KMS-11 (cell line): ENCODE data around the gene C4orf17.

ENCODE experiments used
- H2AFZ ChIP-seq: fragments of 200-600 bp; sonication (generic); 2 replicates; pipeline ENCODE4 v1.6.1; 2016; ENCODE audit warnings: antibody characterized with exemption, mixed run types, low read depth
- H3K27ac ChIP-seq: fragments of 200-600 bp; sonication (generic); 2 replicates; pipeline ENCODE4 v1.6.1; 2016; ENCODE audit warnings: mild to moderate bottlenecking, mixed run types
- H3K27me3 ChIP-seq: fragments of 200-600 bp; sonication (generic); 2 replicates; pipeline ENCODE4 v1.6.1; 2017; ENCODE audit warnings: mild to moderate bottlenecking, low read depth, mixed run types, moderate library complexity; ENCODE audit not compliant: insufficient read depth
- H3K36me3 ChIP-seq: fragments of 200-600 bp; sonication (generic); 2 replicates; pipeline ENCODE4 v1.6.1; 2017; ENCODE audit warnings: mild to moderate bottlenecking, mixed run types; ENCODE audit not compliant: insufficient read depth
- H3K4me1 ChIP-seq: fragments of 200-600 bp; sonication (generic); 2 replicates; pipeline ENCODE4 v1.6.1; 2016; ENCODE audit warnings: mild to moderate bottlenecking, low read depth, mixed run types; ENCODE audit not compliant: poor library complexity, severe bottlenecking
- H3K4me2 ChIP-seq: fragments of 200-600 bp; sonication (generic); 2 replicates; pipeline ENCODE4 v1.7.0; 2016; ENCODE audit warnings: mild to moderate bottlenecking, mixed run types
- H3K4me3 ChIP-seq: fragments of 200-600 bp; sonication (generic); IDR thresholded peaks from 2 replicates; pipeline ENCODE4 v1.6.1; 2017; ENCODE audit warnings: low read depth, low read length, mixed read lengths; ENCODE audit not compliant: insufficient read depth
- H3K79me2 ChIP-seq: fragments of 200-600 bp; sonication (generic); 2 replicates; pipeline ENCODE4 v1.6.1; 2016; ENCODE audit warnings: low read depth, mixed run types; ENCODE audit not compliant: insufficient read depth
- H3K9ac ChIP-seq: fragments of 200-600 bp; sonication (generic); 2 replicates; pipeline ENCODE4 v1.6.1; 2016; ENCODE audit warnings: mild to moderate bottlenecking, mixed run types
- H4K20me1 ChIP-seq: fragments of 200-600 bp; sonication (generic); 2 replicates; pipeline ENCODE4 v1.6.1; 2016; ENCODE audit warnings: mild to moderate bottlenecking, mixed run types; ENCODE audit not compliant: insufficient read depth
- TF ChIP-seq, protein P1 (sequence below): fragments of 200-600 bp; sonication (generic); conservative IDR thresholded peaks from 2 replicates; pipeline ENCODE4 v1.6.1; 2017; ENCODE audit warnings: low read depth, mild to moderate bottlenecking, antibody characterized with exemption, low read length, moderate library complexity, mixed read lengths

Gene C4orf17

DNA sequence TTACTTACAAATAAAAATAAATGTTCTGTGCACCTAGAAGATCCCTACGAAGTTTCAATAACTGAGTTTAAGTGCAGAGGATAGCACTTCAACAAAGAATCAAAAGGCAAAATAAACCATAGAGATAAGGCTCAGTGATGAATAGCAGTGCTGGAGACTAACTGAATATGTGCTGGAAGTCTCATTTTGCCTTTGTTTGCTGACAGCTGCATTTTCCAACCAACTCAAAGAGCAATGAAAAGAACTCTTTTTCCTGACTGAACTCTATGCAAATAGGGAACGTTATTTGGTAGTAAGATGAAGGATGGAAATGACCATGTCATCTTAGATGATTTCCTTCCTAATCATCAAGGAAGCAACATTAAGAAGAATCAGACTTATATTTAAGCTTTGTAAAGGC, 42.9 kb upstream of the C4orf17 start:
- no peaks in the 10 kb centered on the region for H4K20me1 ChIP-seq
- TF ChIP-seq, protein P1, sequence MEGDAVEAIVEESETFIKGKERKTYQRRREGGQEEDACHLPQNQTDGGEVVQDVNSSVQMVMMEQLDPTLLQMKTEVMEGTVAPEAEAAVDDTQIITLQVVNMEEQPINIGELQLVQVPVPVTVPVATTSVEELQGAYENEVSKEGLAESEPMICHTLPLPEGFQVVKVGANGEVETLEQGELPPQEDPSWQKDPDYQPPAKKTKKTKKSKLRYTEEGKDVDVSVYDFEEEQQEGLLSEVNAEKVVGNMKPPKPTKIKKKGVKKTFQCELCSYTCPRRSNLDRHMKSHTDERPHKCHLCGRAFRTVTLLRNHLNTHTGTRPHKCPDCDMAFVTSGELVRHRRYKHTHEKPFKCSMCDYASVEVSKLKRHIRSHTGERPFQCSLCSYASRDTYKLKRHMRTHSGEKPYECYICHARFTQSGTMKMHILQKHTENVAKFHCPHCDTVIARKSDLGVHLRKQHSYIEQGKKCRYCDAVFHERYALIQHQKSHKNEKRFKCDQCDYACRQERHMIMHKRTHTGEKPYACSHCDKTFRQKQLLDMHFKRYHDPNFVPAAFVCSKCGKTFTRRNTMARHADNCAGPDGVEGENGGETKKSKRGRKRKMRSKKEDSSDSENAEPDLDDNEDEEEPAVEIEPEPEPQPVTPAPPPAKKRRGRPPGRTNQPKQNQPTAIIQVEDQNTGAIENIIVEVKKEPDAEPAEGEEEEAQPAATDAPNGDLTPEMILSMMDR: no peak
- H2AFZ ChIP-seq: no peak overlapping the region
- no peaks in the 10 kb centered on the region for H3K36me3 ChIP-seq
- no peaks in the 10 kb centered on the region for H3K4me1 ChIP-seq
- H3K27me3 ChIP-seq: no peaks in the 10 kb centered on the region
- H3K27ac ChIP-seq: no peak overlapping the region
- H3K79me2 ChIP-seq: no peaks in the 10 kb centered on the region
- H3K4me3 ChIP-seq: no peak overlapping the region
- no peak overlapping the region for H3K9ac ChIP-seq
- H3K4me2 ChIP-seq: no peak overlapping the region

- Histone ChIP-seq H3K27me3 (no peaks in the 10 kb centered on the region), H4K20me1 (no peaks in the 10 kb centered on the region), H3K9ac (no peak overlapping the region), H3K36me3 (no peaks in the 10 kb centered on the region), H3K79me2 (no peaks in the 10 kb centered on the region), H3K4me2 (no peak overlapping the region), H3K27ac (no peak overlapping the region), H2AFZ (no peak overlapping the region), H3K4me1 (no peaks in the 10 kb centered on the region), H3K4me3 (no peak overlapping the region)
- TF ChIP-seq, protein P1: no peak
Observed at GRCh38 chr4:99468889-99469288, 41.9 kb upstream of the C4orf17 start.

DNA sequence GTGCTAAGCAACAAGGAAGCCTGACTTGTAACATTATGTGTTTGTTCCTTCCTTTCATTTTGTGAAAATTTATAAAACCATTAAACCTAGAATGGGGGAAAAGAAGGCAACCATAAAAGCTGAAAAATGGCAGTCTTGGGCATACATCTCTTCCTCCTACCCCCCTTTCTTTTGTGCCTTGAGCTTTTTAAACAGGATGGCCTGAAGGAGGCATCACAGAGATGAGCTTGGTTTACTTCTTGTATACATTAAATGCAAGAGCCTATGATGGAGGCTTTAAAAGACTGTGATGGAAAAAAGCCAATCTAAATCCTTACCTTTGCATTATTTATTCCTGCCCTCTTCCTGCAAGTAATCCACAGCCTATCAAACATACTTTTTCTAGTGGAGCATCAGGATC, 39.5 kb upstream of the C4orf17 start:
- Histone ChIP-seq H3K27ac (no peak overlapping the region), H3K9ac (no peak overlapping the region), H3K27me3 (no peaks in the 10 kb centered on the region), H3K79me2 (no peaks in the 10 kb centered on the region), H3K4me1 (no peaks in the 10 kb centered on the region), H3K4me2 (no peak overlapping the region), H3K36me3 (no peaks in the 10 kb centered on the region), H2AFZ (no peak overlapping the region), H3K4me3 (no peak overlapping the region), H4K20me1 (no peaks in the 10 kb centered on the region)
- TF ChIP-seq, protein P1: no peak

DNA sequence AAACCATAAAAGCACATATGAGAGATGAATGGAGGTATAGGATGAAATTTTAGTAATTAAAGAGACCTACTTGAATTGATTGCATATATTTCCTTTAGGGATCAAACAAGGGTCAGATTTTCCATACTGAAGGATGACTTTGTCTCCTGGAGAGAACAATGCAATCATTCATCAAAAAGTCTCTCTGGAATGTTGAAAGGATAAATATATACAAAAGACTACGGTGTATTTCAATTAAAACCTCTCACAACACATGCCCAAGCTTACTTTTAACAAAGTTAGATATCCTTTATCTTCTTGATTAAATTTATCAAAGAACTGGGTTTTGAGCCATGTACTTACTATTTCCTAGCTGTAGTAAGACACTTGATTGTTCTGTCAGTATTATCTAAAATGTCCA, 38.9 kb upstream of the C4orf17 start:
- Histone ChIP-seq H3K4me3 (no peak overlapping the region), H4K20me1 (no peaks in the 10 kb centered on the region), H3K27ac (no peak overlapping the region), H3K27me3 (no peaks in the 10 kb centered on the region), H2AFZ (no peak overlapping the region), H3K9ac (no peak overlapping the region), H3K79me2 (no peaks in the 10 kb centered on the region), H3K36me3 (no peaks in the 10 kb centered on the region), H3K4me2 (no peak overlapping the region), H3K4me1 (no peaks in the 10 kb centered on the region)
- TF ChIP-seq, protein P1: no peak

- Histone ChIP-seq H3K27ac (no peak overlapping the region), H3K9ac (no peak overlapping the region), H3K36me3 (no peaks in the 10 kb centered on the region), H2AFZ (no peak overlapping the region), H3K4me3 (no peak overlapping the region), H4K20me1 (no peaks in the 10 kb centered on the region), H3K4me1 (no peaks in the 10 kb centered on the region), H3K4me2 (no peak overlapping the region), H3K79me2 (no peaks in the 10 kb centered on the region), H3K27me3 (no peaks in the 10 kb centered on the region)
- TF ChIP-seq, protein P1: no peak
Observed at GRCh38 chr4:99473131-99473530, 37.7 kb upstream of the C4orf17 start.
